ENCODE measurements around the gene INO80. TPM values are rescaled to one million over a fixed set of nuclear protein-coding genes. Genes with fewer than 3 reads are reported as not detected.

The INO80 gene
- total RNA-seq, 3 donors from 2014 or later, result 27.2 to 47.7 (median 42.3) TPM

GRCh38 chr15:40953713-40954074 lies 162.4 kb downstream of the INO80 start:
- Histone ChIP-seq H3K4me1 (no peaks in the 10 kb centered on the region), H3K9me3 (no peaks in the 10 kb centered on the region), H3K4me3 (peak overlapping the region; percentile 50 to 82 (median 74)), H3K36me3 (no peaks in the 10 kb centered on the region), H3K27ac (peak overlapping the region in 1 of 2 donors; percentile 25), H3K27me3 (no peaks in the 10 kb centered on the region)
- intact Hi-C loops (cut with DNase I; ENCODE audit: low total_unique reads), result no loop called here
- TF ChIP-seq CTCF (IDR thresholded peaks at IDR 0.05), result no peak
- no peak for TF ChIP-seq POLR2A (IDR thresholded peaks at IDR 0.05)
- DNase-seq (ENCODE audit: low spot score in 2 of 2), result no peak

GRCh38 chr15:40952901-40953712 lies 163.0 kb downstream of the INO80 start, which contains the start of gene CHAC1:
CHAC1 (plus strand) TSS chr15:40953471; CDS start chr15:40953584, 113 bp downstream.
- Histone ChIP-seq H3K4me1 (no peaks in the 10 kb centered on the region), H3K27ac (peak within 1 kb of the TSS; percentile 64 to 68), H3K4me3 (peak within 1 kb of the TSS; percentile 50 to 82 (median 74)), H3K27me3 (no peaks in the 10 kb centered on the region), H3K36me3 (no peaks in the 10 kb centered on the region), H3K9me3 (no peaks in the 10 kb centered on the region)
- TF ChIP-seq POLR2A (IDR thresholded peaks at IDR 0.05) (no peak), POLR2AphosphoS5 (IDR thresholded peaks at IDR 0.05) (peak in 1 of 3 donors; percentile 23), CTCF (IDR thresholded peaks at IDR 0.05) (no peak)
- intact Hi-C loops (cut with DNase I; ENCODE audit: low total_unique reads), result no loop called here
- peak; percentile 88 to 91 for DNase-seq (ENCODE audit: low spot score in 2 of 2)

- intact Hi-C loops (cut with DNase I; ENCODE audit: low total_unique reads), result no loop called here
- DNase-seq (ENCODE audit: low spot score in 2 of 2), result no peak
- Histone ChIP-seq H3K27me3 (no peaks in the 10 kb centered on the region), H3K4me1 (no peaks in the 10 kb centered on the region), H3K27ac (peak overlapping the region; percentile 64 to 68), H3K36me3 (no peaks in the 10 kb centered on the region), H3K4me3 (peak overlapping the region; percentile 50 to 82 (median 74)), H3K9me3 (no peaks in the 10 kb centered on the region)
- TF ChIP-seq CTCF (IDR thresholded peaks at IDR 0.05), result no peak
- TF ChIP-seq POLR2A (IDR thresholded peaks at IDR 0.05), result no peak
- TF ChIP-seq POLR2AphosphoS5 (IDR thresholded peaks at IDR 0.05), result no peak
Observed at GRCh38 chr15:40952301-40952900, 163.7 kb downstream of the INO80 start.

- Histone ChIP-seq H3K36me3 (no peaks in the 10 kb centered on the region), H3K27me3 (no peaks in the 10 kb centered on the region), H3K27ac (no peak overlapping the region), H3K4me3 (no peak overlapping the region), H3K4me1 (no peaks in the 10 kb centered on the region), H3K9me3 (no peaks in the 10 kb centered on the region)
- DNase-seq (ENCODE audit: low spot score in 2 of 2), result no peak
- intact Hi-C loops (cut with DNase I; ENCODE audit: low total_unique reads), result no loop called here
- TF ChIP-seq POLR2AphosphoS5 (IDR thresholded peaks at IDR 0.05), result no peak
- no peak for TF ChIP-seq POLR2A (IDR thresholded peaks at IDR 0.05)
Observed at GRCh38 chr15:40951764-40952163, 164.3 kb downstream of the INO80 start.

GRCh38 chr15:40949756-40950207 lies 166.3 kb downstream of the INO80 start:
- Histone ChIP-seq H3K27me3 (no peaks in the 10 kb centered on the region), H3K9me3 (no peaks in the 10 kb centered on the region), H3K36me3 (no peaks in the 10 kb centered on the region), H3K27ac (no peak overlapping the region), H3K4me3 (no peak overlapping the region), H3K4me1 (no peaks in the 10 kb centered on the region)
- no peak for DNase-seq (ENCODE audit: low spot score in 2 of 2)
- intact Hi-C loops (cut with DNase I; ENCODE audit: low total_unique reads), result no loop called here
- TF ChIP-seq CTCF (IDR thresholded peaks at IDR 0.05) (no peak), POLR2A (IDR thresholded peaks at IDR 0.05) (no peak), POLR2AphosphoS5 (IDR thresholded peaks at IDR 0.05) (no peak)

Data from breast epithelium (tissue), 4 donors.